Measurements from ENCODE around the gene ALX4. TPM values are rescaled to one million over a fixed set of nuclear protein-coding genes. Genes with fewer than 3 reads are reported as not detected.
A peak's percentile ranks its signal among the peaks of the same experiment; 100 is the strongest.

The ALX4 gene
- total and polyA plus RNA-seq, 9 of the 15 experiments (the other 6 are each of a cell fraction or from before 2014, with no cell fraction given) = 0.07 to 1.2 (median 0.33) TPM

DNA sequence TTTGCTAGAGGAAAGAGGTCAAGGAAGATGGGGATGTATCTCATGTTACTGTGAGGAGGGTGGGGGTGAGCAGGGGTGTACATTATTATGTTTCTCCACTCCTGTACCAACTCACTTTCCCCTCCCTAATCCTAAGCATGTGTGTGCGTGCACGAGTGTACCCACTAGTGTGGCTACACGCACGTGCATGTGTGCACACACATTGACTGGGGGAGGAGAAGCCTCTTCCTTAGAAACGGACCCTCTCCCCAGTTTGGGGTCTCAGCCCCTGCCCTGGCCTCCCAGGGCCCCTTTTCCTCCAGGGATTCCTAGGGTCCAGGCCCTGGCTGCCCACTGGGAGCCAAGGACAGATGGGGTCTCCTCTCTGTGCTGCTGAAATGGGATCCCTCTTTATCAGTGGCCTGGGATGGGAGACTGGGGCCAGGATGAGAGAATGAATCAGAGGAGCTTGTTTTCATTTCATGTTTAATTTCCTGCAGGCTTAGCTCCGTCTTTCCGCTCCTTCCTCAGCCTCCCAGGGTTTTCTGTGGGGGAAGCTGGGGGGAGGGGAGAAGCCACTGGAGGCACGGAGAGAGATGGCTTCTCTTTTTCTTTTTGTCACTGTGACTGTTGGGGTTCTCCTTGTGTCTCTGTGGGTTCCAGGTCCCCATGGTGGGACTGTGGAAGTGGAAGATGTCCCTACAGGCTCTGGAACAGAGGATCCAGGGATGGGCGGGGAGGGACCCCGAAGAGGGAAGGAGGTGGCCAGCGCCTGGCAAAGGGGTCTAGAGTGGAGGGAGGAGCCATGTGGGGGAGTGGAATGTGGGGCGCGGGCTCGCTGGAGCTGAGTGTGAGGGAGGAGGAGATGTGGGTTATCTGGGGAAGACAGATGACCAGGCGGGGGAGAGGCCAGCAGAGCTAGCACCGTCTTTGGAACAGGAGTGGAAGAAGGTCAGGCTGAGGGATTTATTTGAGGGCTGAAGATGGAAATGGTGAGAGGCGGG, 40.3 kb downstream of the ALX4 start:
- Histone ChIP-seq H2AFZ (ENCODE audit: low read depth, low read length) (peak overlapping the region; percentile 70; the same call in 1 of the 2 replicates), H3K4me2 (ENCODE audit: insufficient read depth, low read length) (peak overlapping the region; percentile 74), H3K79me2 (ENCODE audit: control insufficient read depth, insufficient read depth, low read length) (no peaks in the 10 kb centered on the region), H3K27ac (ENCODE audit: extremely low read depth, low read depth, low read length) (peak overlapping the region; percentile 49; the same call in 2 of the 3 replicates), H4K20me1 (replicated peaks; ENCODE audit: control insufficient read depth, insufficient read depth, low read length) (peaks cover 10% of the 10 kb centered on the region; the same call in 1 of the 2 replicates), H3K27me3 (ENCODE audit: control insufficient read depth in 2 of 2, insufficient read depth in 2 of 2, low read length in 2 of 2) (no peaks in the 10 kb centered on the region), H3K9ac (ENCODE audit: insufficient read depth in 1 of 2, low read depth in 2 of 2, low read length in 2 of 2) (peak overlapping the region in 1 of 2 experiments; percentile 70; a peak in 1 of 4 replicates), H3K36me3 (ENCODE audit: control insufficient read depth, insufficient read depth, low read length) (no peaks in the 10 kb centered on the region), H3K9me1 (ENCODE audit: control insufficient read depth, insufficient read depth, low read length) (no peaks in the 10 kb centered on the region), H3K4me3 (peak overlapping the region; percentile 11; the same call in 1 of the 2 replicates), H3K9me3 (replicated peaks; ENCODE audit: control insufficient read depth, insufficient read depth, low read depth, low read length) (no peaks in the 10 kb centered on the region), H3K4me1 (replicated peaks in 1 of 2; ENCODE audit: control insufficient read depth in 2 of 2, insufficient read depth in 2 of 2, low read length in 2 of 2) (peaks cover 50 to 62% of the 10 kb centered on the region in 2 experiments)
- CTCF ChIA-PET (ENCODE audit: low intra/inter-chr PET ratio) = no interaction called here
- in situ Hi-C loops (cut with MboI) = no loop called here
- ATAC-seq = peak; percentile 90
- intact Hi-C loops (cut with micrococcal nuclease) = loop anchor here (5.0 kb wide), 2 partner anchors 92 to 132 kb away; no protein-coding TSS in a partner anchor
- DNase-seq (ENCODE audit: extremely low read depth in 1 of 4, low spot score in 3 of 4) = peak; percentile 91 to 94 (median 93)
- FAIRE-seq = peak; percentile 97
- POLR2A ChIA-PET = interaction anchor here (0.6 to 2.1 kb wide), 9 partner anchors 8 to 615 kb away, joined by 3 to 8 read pairs (median 3); no protein-coding TSS in a partner anchor
- BruUV-seq (replicated peaks) = no TSS peak
- WGBS (ENCODE audit: insufficient coverage, low coverage, missing lambda C conversion rate) = 7% methylated on average over 15 of the region's 17 CpGs
- TF ChIP-seq RBBP5 (IDR thresholded peaks at IDR 0.05; ENCODE audit: borderline replicate concordance, insufficient read depth, low read length, poor library complexity, severe bottlenecking) (no peak), VEZF1 (CRISPR knock-in tag; IDR thresholded peaks at IDR 0.05) (peak; percentile 78), ZNF561 (CRISPR knock-in tag; conservative IDR thresholded peaks at IDR 0.05) (no peak), DNMT1 (IDR thresholded peaks at IDR 0.05) (no peak), ZNF140 (CRISPR knock-in tag; IDR thresholded peaks at IDR 0.05) (no peak), CREBBP (IDR thresholded peaks at IDR 0.05; ENCODE audit: low read depth, low read length) (no peak), NFE2 (IDR thresholded peaks at IDR 0.05; ENCODE audit: low read depth) (no peak), MEF2D (tag; conservative IDR thresholded peaks at IDR 0.05; ENCODE audit: low read depth) (peak; percentile 79; the same call in 1 of the 2 replicates), ZNF695 (CRISPR knock-in tag; IDR thresholded peaks at IDR 0.05) (no peak), FOXA3 (CRISPR knock-in tag; conservative IDR thresholded peaks at IDR 0.05 in 1 of 2, IDR thresholded peaks at IDR 0.05 in 1 of 2) (no peak), SPI1 (IDR thresholded peaks at IDR 0.05; ENCODE audit: borderline replicate concordance, low read depth, low read length) (no peak), SMAD1 (IDR thresholded peaks at IDR 0.05; ENCODE audit: low read depth, low read length, partially characterized antibody) (peak; percentile 38), TAF9B (IDR thresholded peaks at IDR 0.05; ENCODE audit: partially characterized antibody) (no peak)
- TF ChIP-seq, protein P1, sequence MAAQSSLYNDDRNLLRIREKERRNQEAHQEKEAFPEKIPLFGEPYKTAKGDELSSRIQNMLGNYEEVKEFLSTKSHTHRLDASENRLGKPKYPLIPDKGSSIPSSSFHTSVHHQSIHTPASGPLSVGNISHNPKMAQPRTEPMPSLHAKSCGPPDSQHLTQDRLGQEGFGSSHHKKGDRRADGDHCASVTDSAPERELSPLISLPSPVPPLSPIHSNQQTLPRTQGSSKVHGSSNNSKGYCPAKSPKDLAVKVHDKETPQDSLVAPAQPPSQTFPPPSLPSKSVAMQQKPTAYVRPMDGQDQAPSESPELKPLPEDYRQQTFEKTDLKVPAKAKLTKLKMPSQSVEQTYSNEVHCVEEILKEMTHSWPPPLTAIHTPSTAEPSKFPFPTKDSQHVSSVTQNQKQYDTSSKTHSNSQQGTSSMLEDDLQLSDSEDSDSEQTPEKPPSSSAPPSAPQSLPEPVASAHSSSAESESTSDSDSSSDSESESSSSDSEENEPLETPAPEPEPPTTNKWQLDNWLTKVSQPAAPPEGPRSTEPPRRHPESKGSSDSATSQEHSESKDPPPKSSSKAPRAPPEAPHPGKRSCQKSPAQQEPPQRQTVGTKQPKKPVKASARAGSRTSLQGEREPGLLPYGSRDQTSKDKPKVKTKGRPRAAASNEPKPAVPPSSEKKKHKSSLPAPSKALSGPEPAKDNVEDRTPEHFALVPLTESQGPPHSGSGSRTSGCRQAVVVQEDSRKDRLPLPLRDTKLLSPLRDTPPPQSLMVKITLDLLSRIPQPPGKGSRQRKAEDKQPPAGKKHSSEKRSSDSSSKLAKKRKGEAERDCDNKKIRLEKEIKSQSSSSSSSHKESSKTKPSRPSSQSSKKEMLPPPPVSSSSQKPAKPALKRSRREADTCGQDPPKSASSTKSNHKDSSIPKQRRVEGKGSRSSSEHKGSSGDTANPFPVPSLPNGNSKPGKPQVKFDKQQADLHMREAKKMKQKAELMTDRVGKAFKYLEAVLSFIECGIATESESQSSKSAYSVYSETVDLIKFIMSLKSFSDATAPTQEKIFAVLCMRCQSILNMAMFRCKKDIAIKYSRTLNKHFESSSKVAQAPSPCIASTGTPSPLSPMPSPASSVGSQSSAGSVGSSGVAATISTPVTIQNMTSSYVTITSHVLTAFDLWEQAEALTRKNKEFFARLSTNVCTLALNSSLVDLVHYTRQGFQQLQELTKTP (IDR thresholded peaks at IDR 0.05; ENCODE audit: low read depth in 1 of 2, partially characterized antibody in 2 of 2) = peak in 1 of 2 experiments; percentile 67
